ENCODE measurements around the gene MBP. TPM values are rescaled to one million over a fixed set of nuclear protein-coding genes. Genes with fewer than 3 reads are reported as not detected.

MBP gene
- total and polyA plus RNA-seq, 2 donors (not counting 3 experiments of a cell fraction or from before 2014, with no cell fraction given), result 1.7 to 2.3 TPM

GRCh38 chr18:77081390-77081778, 51.2 kb downstream of the MBP start:
- no peaks in the 10 kb centered on the region for H3K79me2 ChIP-seq (ENCODE audit: control insufficient read depth, insufficient read depth, low read length)
- H3K9me1 ChIP-seq (replicated peaks; ENCODE audit: control insufficient read depth, extremely low read depth, insufficient read depth, low read length), result no peaks in the 10 kb centered on the region
- CTCF ChIA-PET, result interaction anchor here (1.1 kb wide), 1 partner anchor 26 kb away, joined by 3 read pairs; no protein-coding TSS in a partner anchor
- no peaks in the 10 kb centered on the region for H3K9me3 ChIP-seq (replicated peaks; ENCODE audit: control insufficient read depth, insufficient read depth, low read length)
- no peaks in the 10 kb centered on the region for H3K27me3 ChIP-seq (ENCODE audit: control insufficient read depth in 2 of 2, insufficient read depth in 2 of 2, low read length in 2 of 2)
- dilution Hi-C loops (cut with MboI; ENCODE audit: extremely low pct_ligation_motif_present, low sequenced_read_pairs), result no loop called here
- TF ChIP-seq GATA2 (IDR thresholded peaks at IDR 0.05; ENCODE audit: insufficient read depth, insufficient read length, low read depth, low read length) (no peak), FOS (IDR thresholded peaks at IDR 0.05; ENCODE audit: borderline replicate concordance, insufficient read depth, low read length) (no peak), JUN (IDR thresholded peaks at IDR 0.05; ENCODE audit: borderline replicate concordance, insufficient read depth, insufficient read length, low read depth) (no peak), POLR2A (IDR thresholded peaks at IDR 0.05; ENCODE audit: low read depth, low read length) (no peak), MAX (IDR thresholded peaks at IDR 0.05; ENCODE audit: insufficient read depth, insufficient read length) (no peak), CTCF (IDR thresholded peaks at IDR 0.05; ENCODE audit: extremely low read depth in 1 of 2, insufficient read depth in 1 of 2, low read depth in 1 of 2, low read length in 2 of 2) (no peak), POLR2AphosphoS5 (IDR thresholded peaks at IDR 0.05; ENCODE audit: insufficient read depth, low read depth, low read length) (no peak), MYC (IDR thresholded peaks at IDR 0.05; ENCODE audit: low read depth, low read length) (no peak), EZH2 (IDR thresholded peaks at IDR 0.05; ENCODE audit: borderline replicate concordance, low read depth, low read length, severe bottlenecking) (no peak)
- no peak for DNase-seq (ENCODE audit: low read depth, low spot score)
- intact Hi-C loops (cut with micrococcal nuclease), result no loop called here
- POLR2A ChIA-PET, result no interaction called here
- H3K9ac ChIP-seq (replicated peaks; ENCODE audit: extremely low read depth, insufficient read depth, low read length), result no peak overlapping the region
- H3K4me1 ChIP-seq (ENCODE audit: control insufficient read depth, extremely low read depth, insufficient read depth, low read length), result peaks cover 5% of the 10 kb centered on the region
- no peak overlapping the region for H2AFZ ChIP-seq (ENCODE audit: low read depth, low read length)
- no peak for FAIRE-seq
- BruUV-seq (replicated peaks), result no TSS peak
- no peak overlapping the region for H3K4me2 ChIP-seq (ENCODE audit: insufficient read depth, low read length)
- no peaks in the 10 kb centered on the region for H3K36me3 ChIP-seq (ENCODE audit: control insufficient read depth in 2 of 2, extremely low read depth in 1 of 2, insufficient read depth in 2 of 2, low read length in 2 of 2)
- H3K27ac ChIP-seq (ENCODE audit: insufficient read depth, low read depth, low read length), result no peak overlapping the region
- H3K4me3 ChIP-seq (replicated peaks in 1 of 3; ENCODE audit: insufficient read depth in 1 of 3, low read depth in 1 of 3, low read length in 3 of 3), result no peak overlapping the region
- H4K20me1 ChIP-seq (replicated peaks; ENCODE audit: control insufficient read depth, extremely low read depth, insufficient read depth, low read length), result no peaks in the 10 kb centered on the region

Data from endothelial cell of umbilical vein (primary cell).